IPS-20b (cell line): ENCODE data around the gene MBNL1.

Experiments used
- H3K27ac ChIP-seq: one replicate; pipeline ENCODE4 v1.5.1; 2013; ENCODE audit warnings: low read length
- H3K27me3 ChIP-seq: 2 replicates; pipeline ENCODE4 v1.6.1; 2013; ENCODE audit warnings: mild to moderate bottlenecking, low read length, inconsistent platforms; ENCODE audit not compliant: insufficient read depth
- H3K36me3 ChIP-seq: 2 replicates; pipeline ENCODE4 v1.6.1; 2013; ENCODE audit warnings: low read depth, mild to moderate bottlenecking, inconsistent platforms, low read length, moderate library complexity; ENCODE audit not compliant: insufficient read depth
- H3K4me1 ChIP-seq: 2 replicates; pipeline ENCODE4 v1.6.1; 2013; ENCODE audit warnings: mild to moderate bottlenecking, control low read depth, inconsistent platforms, low read length, moderate library complexity; ENCODE audit not compliant: insufficient read depth
- H3K4me3 ChIP-seq: 2 replicates; pipeline ENCODE4 v1.5.1; 2013; ENCODE audit warnings: mild to moderate bottlenecking, low read length, inconsistent platforms
- H3K9ac ChIP-seq: 2 replicates; pipeline ENCODE4 v1.6.1; 2013; ENCODE audit warnings: low read depth, mild to moderate bottlenecking, inconsistent platforms, low read length, moderate library complexity
- H3K9me3 ChIP-seq: 2 replicates; pipeline ENCODE4 v1.6.1; 2013; ENCODE audit warnings: mild to moderate bottlenecking, low read depth, low read length, inconsistent platforms; ENCODE audit not compliant: insufficient read depth

The MBNL1 gene

DNA sequence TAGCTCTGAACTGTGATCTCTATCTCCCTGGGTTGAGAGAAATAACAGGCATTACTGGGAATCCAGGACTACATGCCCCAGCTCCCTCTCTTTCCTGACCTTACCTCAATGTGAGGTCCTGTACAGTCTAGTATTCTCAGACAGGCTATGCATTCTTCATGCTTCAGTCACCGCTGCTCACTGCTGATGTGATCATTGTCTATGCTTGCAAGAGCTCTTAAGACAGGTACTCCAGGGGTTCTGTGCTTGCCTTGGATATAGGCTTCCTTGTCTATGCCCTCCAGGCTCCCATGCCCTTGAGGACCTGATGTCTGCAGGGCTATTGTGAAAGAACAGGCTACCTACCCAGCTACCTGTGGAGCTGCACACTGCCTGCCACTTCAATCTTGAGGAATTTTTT, 183.6 kb downstream of the MBNL1 start:
- Histone ChIP-seq H3K27me3 (no peaks in the 10 kb centered on the region), H3K4me3 (no peak overlapping the region), H3K4me1 (no peaks in the 10 kb centered on the region), H3K9me3 (no peaks in the 10 kb centered on the region), H3K36me3 (peaks cover 4% of the 10 kb centered on the region; the same call in 1 of the 2 replicates), H3K27ac (no peak overlapping the region), H3K9ac (no peak overlapping the region)

DNA sequence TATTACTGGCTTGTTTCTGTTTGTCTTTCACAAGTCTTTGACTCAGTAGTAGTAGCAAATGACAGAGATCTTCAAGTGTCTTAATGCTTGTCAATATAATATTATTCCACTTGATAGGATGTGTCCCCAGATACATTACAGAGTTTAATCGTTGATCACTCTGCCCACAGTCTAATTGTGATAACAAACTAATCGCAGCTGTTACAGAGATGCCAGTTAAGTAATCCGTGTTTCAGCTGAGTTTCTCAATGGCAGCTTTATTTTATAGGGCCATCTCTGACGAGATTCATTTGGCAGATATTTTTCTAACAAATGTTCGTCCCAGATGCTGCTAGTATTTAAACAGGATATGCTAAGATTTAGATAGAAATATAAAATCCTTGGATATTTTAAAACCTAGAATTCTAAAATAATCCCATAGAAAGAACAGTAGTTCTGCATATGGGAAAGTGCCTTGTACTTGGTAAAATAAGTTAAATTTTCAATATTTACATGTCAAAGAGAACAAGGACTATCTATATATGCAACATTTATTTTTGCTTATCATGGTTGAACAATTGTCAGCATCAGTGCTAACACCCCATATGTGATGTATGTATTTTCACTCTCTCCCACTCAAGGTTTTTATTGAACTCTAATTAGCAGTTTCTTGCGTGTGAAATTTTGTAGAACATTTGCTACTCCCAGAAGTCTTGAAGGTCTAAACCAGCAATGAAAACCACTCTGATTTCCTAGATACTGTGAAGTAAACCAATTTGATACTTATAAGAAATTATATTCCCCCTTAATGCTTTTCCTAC, 185.5 kb downstream of the MBNL1 start:
- H3K9me3 ChIP-seq = no peaks in the 10 kb centered on the region
- H3K27me3 ChIP-seq = no peaks in the 10 kb centered on the region
- H3K4me3 ChIP-seq = no peak overlapping the region
- peaks cover 4% of the 10 kb centered on the region; the same call in 1 of the 2 replicates for H3K36me3 ChIP-seq
- H3K9ac ChIP-seq = no peak overlapping the region
- H3K27ac ChIP-seq = no peak overlapping the region
- H3K4me1 ChIP-seq = no peaks in the 10 kb centered on the region

DNA sequence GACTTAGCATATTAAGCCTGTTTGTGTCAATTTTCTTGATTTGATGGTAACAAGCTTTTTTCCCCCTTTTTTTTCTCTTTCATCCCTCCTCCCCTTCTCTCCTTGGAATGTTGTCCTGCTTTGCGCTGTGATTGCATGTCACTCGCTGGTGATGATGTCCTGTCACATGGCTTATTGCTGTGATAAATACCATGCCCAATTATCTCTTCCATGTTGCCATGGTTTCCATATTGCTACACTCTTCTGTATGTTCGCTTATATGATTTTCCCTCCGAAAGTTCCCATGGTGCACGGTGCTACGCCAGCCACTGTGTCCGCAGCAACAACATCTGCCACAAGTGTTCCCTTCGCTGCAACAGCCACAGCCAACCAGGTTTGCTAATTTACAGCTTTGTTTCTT, 187.3 kb downstream of the MBNL1 start:
- H3K9me3 ChIP-seq = no peaks in the 10 kb centered on the region
- H3K36me3 ChIP-seq = peaks cover 8% of the 10 kb centered on the region; the same call in 1 of the 2 replicates
- peaks cover 2% of the 10 kb centered on the region; the same call in 1 of the 2 replicates for H3K4me1 ChIP-seq
- H3K4me3 ChIP-seq = no peak overlapping the region
- no peak overlapping the region for H3K9ac ChIP-seq
- H3K27me3 ChIP-seq = no peaks in the 10 kb centered on the region
- H3K27ac ChIP-seq = no peak overlapping the region

DNA sequence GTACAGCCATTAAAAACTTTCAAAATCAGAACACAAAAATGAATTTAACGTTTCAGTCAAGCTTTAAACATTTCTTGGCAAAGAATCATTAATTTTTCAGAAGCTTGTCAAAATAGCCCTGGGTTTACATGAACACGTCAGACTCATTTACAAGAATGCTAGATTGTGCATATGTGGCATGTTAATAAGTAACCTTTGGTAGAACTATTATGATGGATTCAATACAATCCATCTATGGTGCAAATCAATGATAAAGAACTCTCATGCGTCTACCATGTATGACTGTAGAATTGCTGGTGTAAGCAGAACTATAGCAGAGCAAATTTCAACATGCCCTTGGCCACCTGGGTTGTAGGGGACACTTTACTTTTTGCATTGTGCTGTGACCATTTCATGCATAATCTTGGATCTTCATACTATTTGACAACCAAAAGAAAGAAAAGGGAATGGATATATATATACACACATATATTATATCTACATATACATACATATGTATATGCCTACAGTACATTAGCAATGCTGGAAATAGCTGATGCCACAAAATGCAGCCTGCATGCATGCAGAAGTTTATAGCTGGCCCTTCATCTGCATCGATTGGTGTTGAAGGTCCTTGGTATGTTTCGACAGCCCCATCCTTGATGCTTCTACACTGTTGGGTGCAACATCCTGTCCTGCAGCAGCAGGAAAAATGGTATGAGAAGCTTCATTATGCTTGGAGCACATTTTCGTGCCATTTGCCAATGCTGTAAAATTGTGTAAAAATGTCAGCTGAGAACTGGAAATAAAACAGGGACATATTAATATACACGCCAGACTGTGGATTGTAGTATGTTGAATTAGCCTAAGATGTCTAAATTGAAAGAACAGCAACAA, 189.0 kb downstream of the MBNL1 start:
- no peak overlapping the region for H3K4me3 ChIP-seq
- H3K4me1 ChIP-seq = peaks cover 5% of the 10 kb centered on the region; the same call in 1 of the 2 replicates
- no peaks in the 10 kb centered on the region for H3K27me3 ChIP-seq
- no peak overlapping the region for H3K9ac ChIP-seq
- peaks cover 13% of the 10 kb centered on the region; the same call in 1 of the 2 replicates for H3K36me3 ChIP-seq
- no peak overlapping the region for H3K27ac ChIP-seq
- no peaks in the 10 kb centered on the region for H3K9me3 ChIP-seq

DNA sequence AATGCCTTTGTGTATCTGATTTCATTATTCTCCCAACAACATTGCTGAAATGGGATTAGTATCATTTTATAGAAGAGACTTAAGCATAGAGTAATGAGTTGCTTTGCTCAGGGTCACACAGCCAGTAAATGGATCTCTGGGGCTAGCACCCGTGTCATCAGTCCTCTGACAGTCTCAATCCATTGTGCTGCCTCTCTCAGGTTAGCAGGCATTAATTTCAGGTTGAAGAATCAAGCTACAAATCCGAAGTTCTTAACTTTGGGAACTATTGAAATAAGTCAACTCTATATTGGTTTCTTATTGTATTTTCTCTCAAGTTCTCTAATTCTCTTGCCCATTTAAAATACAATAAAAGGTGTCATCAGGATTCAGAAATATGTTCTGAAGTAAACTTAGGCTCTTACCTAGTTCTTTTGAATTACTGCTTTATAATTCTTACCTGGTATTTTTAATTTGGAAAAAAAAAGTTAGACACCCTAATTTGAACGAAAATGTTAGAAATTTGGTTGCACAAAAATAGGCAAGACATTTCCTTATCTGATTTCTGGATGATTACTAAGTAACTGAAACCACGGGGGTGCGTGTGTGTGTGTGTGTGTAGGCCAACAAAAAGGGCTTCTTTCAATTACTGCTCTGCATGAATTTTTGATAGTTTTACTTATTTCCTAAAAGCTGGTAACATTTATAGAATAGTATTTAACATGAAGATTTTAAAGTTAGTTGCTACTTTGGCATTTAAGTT, 189.8 kb downstream of the MBNL1 start:
- H3K9me3 ChIP-seq = no peaks in the 10 kb centered on the region
- no peak overlapping the region for H3K27ac ChIP-seq
- no peaks in the 10 kb centered on the region for H3K27me3 ChIP-seq
- peaks cover 5% of the 10 kb centered on the region; the same call in 1 of the 2 replicates for H3K4me1 ChIP-seq
- H3K9ac ChIP-seq = no peak overlapping the region
- peaks cover 15% of the 10 kb centered on the region; the same call in 1 of the 2 replicates for H3K36me3 ChIP-seq
- H3K4me3 ChIP-seq = no peak overlapping the region

DNA sequence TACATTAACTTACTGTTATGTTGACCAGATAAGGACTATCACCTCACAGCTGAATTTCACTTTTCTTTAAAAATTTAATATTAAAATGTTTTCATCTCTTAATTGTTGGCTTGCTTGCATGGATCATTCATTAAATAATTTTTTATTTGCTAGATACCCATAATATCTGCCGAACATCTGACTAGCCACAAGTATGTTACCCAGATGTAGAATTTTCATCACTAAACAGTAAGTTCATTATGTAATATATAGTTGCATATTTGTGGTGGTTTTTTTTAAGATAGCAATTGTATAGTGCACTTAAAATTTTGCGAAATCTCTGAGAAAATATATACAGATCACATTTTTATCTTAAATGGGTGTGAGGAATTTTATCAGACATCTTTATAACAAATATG, 190.4 kb downstream of the MBNL1 start:
- peaks cover 5% of the 10 kb centered on the region; the same call in 1 of the 2 replicates for H3K4me1 ChIP-seq
- H3K27ac ChIP-seq = no peak overlapping the region
- no peak overlapping the region for H3K4me3 ChIP-seq
- H3K9ac ChIP-seq = no peak overlapping the region
- no peaks in the 10 kb centered on the region for H3K9me3 ChIP-seq
- peaks cover 18% of the 10 kb centered on the region; the same call in 1 of the 2 replicates for H3K36me3 ChIP-seq
- no peaks in the 10 kb centered on the region for H3K27me3 ChIP-seq

DNA sequence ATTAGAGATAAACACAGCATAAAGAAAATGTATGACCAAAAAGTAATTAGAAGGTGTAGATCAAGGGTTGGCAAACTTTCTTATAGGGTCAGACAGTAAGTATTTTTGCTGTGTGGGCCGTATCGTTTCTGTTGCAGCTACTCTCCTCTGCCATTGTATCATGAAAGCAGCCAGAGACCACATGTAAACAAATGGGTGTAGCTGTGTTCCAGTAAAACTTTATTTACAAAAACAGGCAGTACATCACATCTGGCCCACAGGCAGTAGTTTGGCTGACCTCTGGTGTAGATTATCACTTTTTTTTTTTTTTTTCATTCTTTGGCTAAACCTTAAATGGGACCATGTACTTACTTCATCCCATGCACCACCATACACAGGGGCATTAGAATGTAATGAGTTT, 190.8 kb downstream of the MBNL1 start:
- Histone ChIP-seq H3K9me3 (no peaks in the 10 kb centered on the region), H3K4me1 (peaks cover 5% of the 10 kb centered on the region; the same call in 1 of the 2 replicates), H3K27me3 (no peaks in the 10 kb centered on the region), H3K36me3 (peaks cover 18% of the 10 kb centered on the region; the same call in 1 of the 2 replicates), H3K4me3 (no peak overlapping the region), H3K27ac (no peak overlapping the region), H3K9ac (no peak overlapping the region)

DNA sequence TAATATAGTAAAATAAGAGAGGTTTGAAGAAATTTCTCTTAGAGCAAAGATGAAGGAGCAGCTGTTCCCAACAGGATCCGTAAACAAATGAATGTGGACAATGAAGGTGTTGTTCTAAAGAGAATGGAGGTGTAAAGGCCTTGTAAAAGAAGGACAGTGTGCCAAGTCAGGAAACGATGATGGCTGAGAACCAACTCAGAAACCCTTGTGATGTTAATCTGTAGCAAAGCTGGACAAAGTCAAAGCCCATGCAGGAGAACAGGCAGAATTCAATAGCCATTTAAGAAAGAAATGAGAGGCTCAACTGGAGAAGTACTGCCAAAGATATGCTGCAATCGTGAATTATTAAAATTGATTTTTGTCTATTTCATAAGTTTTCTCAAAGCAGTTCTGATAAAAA, 192.2 kb downstream of the MBNL1 start:
- no peak overlapping the region for H3K9ac ChIP-seq
- no peak overlapping the region for H3K4me3 ChIP-seq
- peaks cover 25% of the 10 kb centered on the region; the same call in 1 of the 2 replicates for H3K36me3 ChIP-seq
- no peaks in the 10 kb centered on the region for H3K9me3 ChIP-seq
- H3K27me3 ChIP-seq = no peaks in the 10 kb centered on the region
- no peak overlapping the region for H3K27ac ChIP-seq
- peaks cover 5% of the 10 kb centered on the region; the same call in 1 of the 2 replicates for H3K4me1 ChIP-seq

DNA sequence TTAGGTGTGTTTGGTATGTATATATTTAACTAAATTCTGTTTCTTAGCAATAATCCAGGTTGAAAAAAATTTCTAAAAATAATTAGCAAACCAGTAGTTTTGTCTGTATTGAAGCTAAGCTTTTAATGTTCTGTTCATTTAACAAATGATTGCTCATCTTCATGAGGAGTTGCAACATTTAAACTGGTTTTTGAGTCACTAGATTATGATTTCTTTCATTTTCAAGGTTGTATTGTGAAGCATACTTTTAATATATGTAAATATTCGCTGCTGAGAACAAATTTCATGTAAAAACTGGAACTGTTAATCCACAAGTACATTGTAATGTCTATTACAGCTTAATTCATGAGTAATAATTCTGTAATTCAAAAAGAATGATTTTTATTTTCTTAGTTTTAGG, 192.7 kb downstream of the MBNL1 start:
- no peak overlapping the region for H3K4me3 ChIP-seq
- peaks cover 5% of the 10 kb centered on the region; the same call in 1 of the 2 replicates for H3K4me1 ChIP-seq
- H3K27ac ChIP-seq = no peak overlapping the region
- H3K36me3 ChIP-seq = peaks cover 21% of the 10 kb centered on the region; the same call in 1 of the 2 replicates
- H3K9me3 ChIP-seq = no peaks in the 10 kb centered on the region
- H3K27me3 ChIP-seq = no peaks in the 10 kb centered on the region
- H3K9ac ChIP-seq = no peak overlapping the region

DNA sequence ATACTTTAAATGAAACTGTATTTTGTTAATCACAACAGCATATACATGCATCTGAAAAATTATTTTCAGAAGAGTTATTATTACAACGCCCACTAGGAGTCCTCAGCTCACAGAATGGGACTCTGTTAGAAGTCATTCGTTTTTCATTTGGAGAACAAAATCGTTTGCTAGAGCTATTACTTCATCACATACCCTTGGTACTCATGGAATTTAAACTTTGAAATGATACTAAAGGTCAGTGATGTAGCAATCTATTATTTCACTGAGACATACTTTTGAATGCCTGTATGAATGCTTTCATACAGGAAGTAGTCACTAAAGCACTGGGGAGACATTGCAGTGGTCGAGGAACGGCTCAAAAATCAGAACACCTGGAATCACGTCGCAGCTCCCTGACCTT, 198.1 kb downstream of the MBNL1 start:
- Histone ChIP-seq H3K4me3 (no peak overlapping the region), H3K27ac (no peak overlapping the region), H3K9ac (no peak overlapping the region), H3K36me3 (peaks cover 17% of the 10 kb centered on the region; the same call in 1 of the 2 replicates), H3K4me1 (no peaks in the 10 kb centered on the region), H3K27me3 (no peaks in the 10 kb centered on the region), H3K9me3 (no peaks in the 10 kb centered on the region)
